Stomach (tissue), 9 donors: ENCODE results near the gene SOST. TPM values are rescaled to one million over a fixed set of nuclear protein-coding genes. Genes with fewer than 3 reads are reported as not detected.

Source experiments
- DNase-seq, 2 donors: peaks; one replicate each; pipeline versions ENCODE4 v3.0.0 to v3.0.0-alpha.2; 2013 to 2019
- H3K27ac ChIP-seq, 5 donors: fragments of 200-600 bp in 4 of 5; sonication (generic) in 4 of 5; one replicate each; pipeline ENCODE4 v1.5.1; 2013 to 2019; ENCODE audit warnings: mild to moderate bottlenecking in 1 of 5, moderate library complexity in 1 of 5
- H3K27me3 ChIP-seq, 3 donors: fragments of 200-600 bp; sonication (generic); one replicate each; pipeline ENCODE4 v1.5.1; 2017 to 2019; ENCODE audit warnings: mixed run types in 1 of 3
- H3K36me3 ChIP-seq, 4 donors: fragments of 200-600 bp; sonication (generic); 1 replicate in 3 of 4; 2 replicates in 1 of 4; pipeline ENCODE4 v1.5.1; 2016 to 2019
- H3K4me1 ChIP-seq, 4 donors: fragments of 200-600 bp; sonication (generic); one replicate each; pipeline ENCODE4 v1.5.1; 2016 to 2019
- H3K4me3 ChIP-seq, 4 donors: fragments of 200-600 bp; sonication (generic) in 3 of 4; one replicate each; pipeline ENCODE4 v1.5.1; 2016 to 2019; ENCODE audit warnings: mild to moderate bottlenecking in 1 of 4
- H3K9me3 ChIP-seq, 4 donors: fragments of 200-600 bp; sonication (generic); one replicate each; pipeline ENCODE4 v1.5.1; 2016 to 2019
- EP300 ChIP-seq: sonication (generic); formaldehyde crosslinking; IDR thresholded peaks from one replicate; pipeline ENCODE4 v1.6.1; 2017; ENCODE audit warnings: antibody characterized with exemption
- POLR2A ChIP-seq, 4 donors: fragments of 450-650 bp; IDR thresholded peaks; one replicate each; pipeline ENCODE4 v1.6.1; 2016; ENCODE audit warnings: antibody characterized with exemption in 4 of 4, control low read depth in 2 of 4, mild to moderate bottlenecking in 1 of 4, moderate library complexity in 1 of 4
- POLR2AphosphoS5 ChIP-seq, 3 donors: sonication (generic); formaldehyde crosslinking; IDR thresholded peaks; one replicate each; pipeline ENCODE4 v1.6.1; 2016; ENCODE audit warnings: antibody characterized with exemption in 3 of 3
- WGBS, 5 donors: extraction: QIAGEN DNeasy Blood & Tissue Kit in 3 of 5; methylation state at CpG; one replicate each; pipeline versions ENCODE4 v1.1.5 to v1.1.7; 2013 to 2018; 5-methylcytosine and 5-hydroxymethylcytosine counted together
- intact Hi-C: fragments of 100-400 bp; cut with DNase I; formaldehyde crosslinking; loops from one replicate; pipeline ENCODE4 v1.15.1; 2023; ENCODE audit warnings: low total_unique reads
- polyA plus RNA-seq, 3 donors: library from polyadenylated mRNA; stranded (reverse); fragments of 200-250 nt; gene quantifications; one replicate each; pipeline ENCODE4 v1.2.3, GENCODE V29; 2013
- total RNA-seq, 5 donors: library from RNA; depleted of rRNA; stranded (reverse); fragments of >200 nt; gene quantifications; one replicate each; pipeline versions ENCODE4 v1.1.0 to v1.2.3, GENCODE V29; 2014 to 2016
- TF ChIP-seq, protein P1 (sequence below), 7 experiments: fragments of 450-650 bp in 4 of 7; fragments of 200-600 bp in 3 of 7; sonication (generic) in 3 of 7; IDR thresholded peaks; one replicate each; pipeline ENCODE4 v1.5.1; 2016 to 2019; ENCODE audit warnings: antibody characterized with exemption in 7 of 7, control low read depth in 2 of 7, mild to moderate bottlenecking in 1 of 7
- donor health status: healthy with polysubstance abuse.
- donor health status: Bipolar disorder and iron deficiency.
- donor health status: healthy.

The SOST gene
- total and polyA plus RNA-seq, 8 donors: not detected

DNA sequence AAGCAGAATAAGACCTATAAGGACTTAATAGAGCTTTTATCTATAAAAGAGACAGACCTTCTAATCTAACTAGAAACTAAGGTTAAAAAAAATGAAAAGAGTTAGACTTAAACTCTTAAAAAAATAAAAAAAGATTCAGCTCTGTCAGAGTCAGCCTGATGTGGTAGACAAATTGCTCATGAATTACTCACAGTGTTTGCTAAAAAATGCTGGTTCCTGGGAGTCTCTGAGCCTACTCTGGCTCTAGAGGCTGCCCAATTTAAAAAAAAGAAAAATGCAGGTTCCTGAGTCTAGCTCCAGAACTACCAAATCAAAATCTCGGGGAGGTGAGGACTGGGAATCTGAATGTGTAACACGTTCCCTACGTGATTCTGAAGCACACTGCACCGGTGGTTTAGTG, 18.1 kb downstream of the SOST start:
- H3K27ac ChIP-seq: no peak overlapping the region
- peaks cover 0 to 48% (median 0%) of the 10 kb centered on the region in 3 donors for H3K27me3 ChIP-seq
- WGBS, 5 donors: 79 to 87% (median 85%) methylated on average over 4 of the region's 4 CpGs
- no peak for DNase-seq
- H3K4me1 ChIP-seq: peaks cover 0 to 4% (median under 1%) of the 10 kb centered on the region in 4 donors
- no peaks in the 10 kb centered on the region for H3K9me3 ChIP-seq
- intact Hi-C loops: no loop called here
- TF ChIP-seq POLR2A (IDR thresholded peaks at IDR 0.05): no peak
- TF ChIP-seq EP300: no peak
- no peak for TF ChIP-seq POLR2AphosphoS5 (IDR thresholded peaks at IDR 0.05)
- TF ChIP-seq, protein P1, sequence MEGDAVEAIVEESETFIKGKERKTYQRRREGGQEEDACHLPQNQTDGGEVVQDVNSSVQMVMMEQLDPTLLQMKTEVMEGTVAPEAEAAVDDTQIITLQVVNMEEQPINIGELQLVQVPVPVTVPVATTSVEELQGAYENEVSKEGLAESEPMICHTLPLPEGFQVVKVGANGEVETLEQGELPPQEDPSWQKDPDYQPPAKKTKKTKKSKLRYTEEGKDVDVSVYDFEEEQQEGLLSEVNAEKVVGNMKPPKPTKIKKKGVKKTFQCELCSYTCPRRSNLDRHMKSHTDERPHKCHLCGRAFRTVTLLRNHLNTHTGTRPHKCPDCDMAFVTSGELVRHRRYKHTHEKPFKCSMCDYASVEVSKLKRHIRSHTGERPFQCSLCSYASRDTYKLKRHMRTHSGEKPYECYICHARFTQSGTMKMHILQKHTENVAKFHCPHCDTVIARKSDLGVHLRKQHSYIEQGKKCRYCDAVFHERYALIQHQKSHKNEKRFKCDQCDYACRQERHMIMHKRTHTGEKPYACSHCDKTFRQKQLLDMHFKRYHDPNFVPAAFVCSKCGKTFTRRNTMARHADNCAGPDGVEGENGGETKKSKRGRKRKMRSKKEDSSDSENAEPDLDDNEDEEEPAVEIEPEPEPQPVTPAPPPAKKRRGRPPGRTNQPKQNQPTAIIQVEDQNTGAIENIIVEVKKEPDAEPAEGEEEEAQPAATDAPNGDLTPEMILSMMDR (IDR thresholded peaks at IDR 0.05): no peak
- H3K36me3 ChIP-seq: no peaks in the 10 kb centered on the region
- H3K4me3 ChIP-seq: no peak overlapping the region

DNA sequence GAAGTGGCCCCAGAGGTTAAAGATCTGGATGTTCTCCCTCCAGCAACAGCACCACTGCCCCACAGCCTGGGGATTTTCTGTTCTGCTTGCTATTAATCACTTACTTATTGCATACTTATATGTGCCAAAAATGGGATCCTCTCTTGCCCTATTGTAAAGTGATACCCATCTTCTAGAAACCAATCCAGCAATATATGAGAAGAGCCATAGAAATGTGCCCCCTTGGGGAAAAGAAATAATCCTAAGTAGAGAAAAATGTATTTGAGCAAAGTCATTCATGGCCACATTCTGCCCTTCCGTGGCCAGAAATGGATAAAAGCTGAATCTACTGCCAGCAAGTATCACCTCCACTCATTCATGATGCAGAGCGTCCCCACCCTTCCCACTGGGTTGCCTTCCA, 20.9 kb downstream of the SOST start:
- Histone ChIP-seq H3K4me1 (no peaks in the 10 kb centered on the region), H3K9me3 (no peaks in the 10 kb centered on the region), H3K36me3 (no peaks in the 10 kb centered on the region), H3K27ac (no peak overlapping the region), H3K27me3 (peaks cover 0 to 22% (median 0%) of the 10 kb centered on the region in 3 donors), H3K4me3 (no peak overlapping the region)
- no peak for DNase-seq
- TF ChIP-seq POLR2A (IDR thresholded peaks at IDR 0.05): no peak
- TF ChIP-seq, protein P1 (IDR thresholded peaks at IDR 0.05): no peak
- TF ChIP-seq POLR2AphosphoS5 (IDR thresholded peaks at IDR 0.05): no peak
- no peak for TF ChIP-seq EP300
- WGBS, 5 donors: 78 to 86% (median 85%) methylated on average over 2 of the region's 2 CpGs
- intact Hi-C loops: no loop called here

DNA sequence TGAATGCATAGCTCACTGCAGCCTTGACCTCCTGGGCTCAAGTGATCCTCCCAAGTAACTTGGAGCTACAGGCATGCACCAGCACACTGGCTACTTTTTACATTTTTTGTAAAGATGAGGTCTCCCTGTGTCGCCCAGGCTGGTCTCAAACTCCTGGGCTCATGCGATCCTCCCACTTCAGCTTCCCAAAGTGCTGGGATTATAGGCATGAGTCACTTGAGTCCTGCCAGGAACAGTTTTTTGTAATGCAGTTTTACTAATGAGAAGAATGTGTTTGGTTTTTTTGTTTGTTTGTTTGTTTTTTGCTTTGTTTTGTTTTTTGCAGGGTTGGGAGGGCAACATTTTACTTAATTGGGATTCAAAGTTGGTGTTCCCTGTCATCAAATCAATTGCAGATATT, 22.2 kb downstream of the SOST start:
- intact Hi-C loops: no loop called here
- H3K36me3 ChIP-seq: no peaks in the 10 kb centered on the region
- DNase-seq: no peak
- H3K27me3 ChIP-seq: peaks cover 0 to 8% (median 0%) of the 10 kb centered on the region in 3 donors
- 78 to 88% (median 83%) methylated on average over 2 of the region's 2 CpGs for WGBS, 5 donors
- no peak overlapping the region for H3K4me3 ChIP-seq
- no peaks in the 10 kb centered on the region for H3K4me1 ChIP-seq
- no peak overlapping the region for H3K27ac ChIP-seq
- TF ChIP-seq POLR2AphosphoS5 (IDR thresholded peaks at IDR 0.05) (no peak), POLR2A (IDR thresholded peaks at IDR 0.05) (no peak), EP300 (no peak)
- TF ChIP-seq, protein P1 (IDR thresholded peaks at IDR 0.05): no peak
- no peaks in the 10 kb centered on the region for H3K9me3 ChIP-seq

DNA sequence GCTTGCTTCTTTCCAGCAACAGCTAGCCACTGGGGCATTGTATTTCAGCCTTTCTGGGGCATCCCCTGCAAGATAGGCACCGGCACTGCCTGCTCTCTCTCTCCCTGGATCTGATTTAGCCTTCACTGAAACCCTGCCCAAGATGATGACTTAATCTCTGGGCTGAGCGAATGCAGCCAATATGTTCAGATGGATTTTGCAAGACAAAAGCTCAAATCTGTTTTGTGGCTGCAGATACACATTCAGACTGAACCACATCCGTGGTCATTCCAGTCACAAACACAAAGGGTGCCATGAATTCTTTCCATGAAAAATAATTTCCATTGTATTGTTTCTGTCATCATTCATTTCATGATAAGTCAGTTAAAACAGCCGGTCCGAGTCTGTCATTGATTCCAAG, 24.2 kb downstream of the SOST start:
- WGBS, 5 donors: 46 to 57% (median 53%) methylated on average over 5 of the region's 5 CpGs
- intact Hi-C loops: no loop called here
- TF ChIP-seq POLR2AphosphoS5 (IDR thresholded peaks at IDR 0.05) (no peak), EP300 (no peak), POLR2A (IDR thresholded peaks at IDR 0.05) (no peak)
- TF ChIP-seq, protein P1 (IDR thresholded peaks at IDR 0.05): no peak
- Histone ChIP-seq H3K27me3 (no peaks in the 10 kb centered on the region), H3K4me1 (no peaks in the 10 kb centered on the region), H3K27ac (no peak overlapping the region), H3K9me3 (no peaks in the 10 kb centered on the region), H3K36me3 (no peaks in the 10 kb centered on the region), H3K4me3 (no peak overlapping the region)
- DNase-seq: no peak
